K562 (cell line): ENCODE measurements around the gene LMTK2. TPM values are rescaled to one million over a fixed set of nuclear protein-coding genes. Genes with fewer than 3 reads are reported as not detected.

Experiments
- FOSL1 ChIP-seq: fragments of 200-800 bp; sonication (Bioruptor generic); conservative IDR thresholded peaks from 2 replicates; pipeline ENCODE4 v1.6.1; 2016; ENCODE audit warnings: missing genetic modification characterization, missing compliant biosample characterization
- FOXK2 ChIP-seq, 2 experiments: fragments of 450-650 bp; IDR thresholded peaks in 1 of 2; conservative IDR thresholded peaks in 1 of 2; 2 replicates each; pipeline ENCODE4 v1.6.1; 2016; ENCODE audit warnings: low read depth in 2 of 2, mild to moderate bottlenecking in 1 of 2
- FUS ChIP-seq: fragments of 200-400 bp; formaldehyde crosslinking; optimal IDR thresholded peaks from 2 replicates; pipeline ENCODE3; 2017; ENCODE audit warnings: low read depth, low read length
- ILF3 ChIP-seq: fragments of 450-650 bp; IDR thresholded peaks from 2 replicates; pipeline ENCODE4 v1.6.1; 2018; ENCODE audit warnings: antibody characterized with exemption, mild to moderate bottlenecking, moderate library complexity, borderline replicate concordance
- IRF9 ChIP-seq: fragments of 450-650 bp; IDR thresholded peaks from 2 replicates; pipeline ENCODE4 v1.6.1; 2016; ENCODE audit warnings: missing biosample characterization, missing genetic modification characterization
- MEIS2 ChIP-seq: fragments of 450-650 bp; IDR thresholded peaks from 2 replicates; pipeline ENCODE4 v1.6.1; 2014; ENCODE audit warnings: mild to moderate bottlenecking; ENCODE audit not compliant: partially characterized antibody
- NR4A1 ChIP-seq, 2 experiments: fragments of 250-450 bp in 1 of 2; fragments of 450-650 bp in 1 of 2; sonication (Bioruptor Pico) in 1 of 2; IDR thresholded peaks; 2 replicates each; pipeline versions ENCODE4 v1.4.0 to v1.6.1; 2016 to 2020; ENCODE audit warnings: mild to moderate bottlenecking in 2 of 2, missing compliant biosample characterization in 1 of 2, missing genetic modification characterization in 1 of 2, moderate library complexity in 1 of 2
- PKNOX1 ChIP-seq: fragments of 450-650 bp; IDR thresholded peaks from 2 replicates; pipeline ENCODE4 v1.6.1; 2016
- RFX1 ChIP-seq: fragments of 450-650 bp; IDR thresholded peaks from 2 replicates; pipeline ENCODE4 v1.6.1; 2016; ENCODE audit warnings: mild to moderate bottlenecking, moderate library complexity
- SMAD4 ChIP-seq: fragments of 250-450 bp; sonication (Bioruptor Pico); conservative IDR thresholded peaks from 2 replicates; pipeline ENCODE4 v1.8.0; 2021; ENCODE audit warnings: inconsistent platforms, mild to moderate bottlenecking, moderate library complexity
- SNAPC5 ChIP-seq: fragments of 250-450 bp; sonication (Bioruptor Pico); IDR thresholded peaks from 2 replicates; pipeline ENCODE4 v1.8.0; 2021; ENCODE audit warnings: moderate library complexity, mild to moderate bottlenecking, inconsistent platforms
- YBX1 ChIP-seq: fragments of 450-650 bp; IDR thresholded peaks from 2 replicates; pipeline ENCODE4 v1.7.1; 2016; ENCODE audit warnings: mild to moderate bottlenecking
- ZMIZ1 ChIP-seq, 2 experiments: fragments of 150-350 bp in 1 of 2; IDR thresholded peaks; 2 replicates each; pipeline ENCODE4 v1.6.1; 2012 to 2016; ENCODE audit warnings: low read depth in 2 of 2, low read length in 2 of 2, mild to moderate bottlenecking in 1 of 2, moderate library complexity in 1 of 2
- ZNF41 ChIP-seq: fragments of 250-450 bp; sonication (Bioruptor Pico); conservative IDR thresholded peaks from 2 replicates; pipeline ENCODE4 v1.4.0; 2020; ENCODE audit warnings: mild to moderate bottlenecking
- polyA plus RNA-seq, 8 experiments: library from polyadenylated mRNA; depleted of rRNA in 4 of 8; stranded (reverse) in 5 of 8; unstranded in 3 of 8; fragments of >200 nt; fragmentation: Nextera tagmentation in 2 of 8; fragmentation: Illumina TruSeq in 1 of 8; extraction: Ambion mirVana in 2 of 8; extraction: Trizol in 1 of 8; gene quantifications; 2 replicates each; pipeline versions ENCODE4 v1.2.1 to v1.2.3, GENCODE V29; 2011 to 2014; ENCODE audit warnings: inconsistent platforms in 1 of 8, missing spikeins in 1 of 8
- total RNA-seq, 7 experiments: library from RNA; depleted of rRNA in 6 of 7; stranded (reverse); fragments of >200 nt in 6 of 7; fragmentation: Illumina TruSeq in 2 of 7; extraction: Trizol in 2 of 7; gene quantifications; 2 replicates each; pipeline versions ENCODE4 v1.2.1 to v1.2.3, GENCODE V29; 2011 to 2021; ENCODE audit warnings: low replicate concordance in 1 of 7

The LMTK2 gene
- total and polyA plus RNA-seq, 9 of the 15 experiments (the other 6 are each of a cell fraction or from before 2014, with no cell fraction given) = 0.78 to 16.4 (median 6.3) TPM

GRCh38 chr7:98254951-98255610 is 148.4 kb downstream of the LMTK2 start (continued):
- TF ChIP-seq ZMIZ1 (IDR thresholded peaks at IDR 0.05; ENCODE audit: low read depth in 2 of 2, low read length in 2 of 2) = no peak
- no peak for TF ChIP-seq NR4A1 (CRISPR knock-in tag; IDR thresholded peaks at IDR 0.05)
- TF ChIP-seq NR4A1 (tag; IDR thresholded peaks at IDR 0.05) = 0 out of 2 replicates have a peak, but pooled peaks have one; percentile 59
- no peak for TF ChIP-seq FUS
- no peak for TF ChIP-seq YBX1
- 0 out of 2 replicates have a peak, but pooled peaks have one; percentile 21 for TF ChIP-seq FOSL1 (tag)
- TF ChIP-seq SNAPC5 (CRISPR knock-in tag) = no peak
- 0 out of 2 replicates have a peak, but pooled peaks have one; percentile 17 for TF ChIP-seq SMAD4 (CRISPR knock-in tag)
- TF ChIP-seq ZNF41 = no peak
- TF ChIP-seq ILF3 = no peak
- TF ChIP-seq IRF9 = 0 out of 2 replicates have a peak, but pooled peaks have one; percentile 14
- peak; percentile 20 to 49; a peak in 1 of 4 replicates for TF ChIP-seq FOXK2 (conservative IDR thresholded peaks at IDR 0.05 in 1 of 2, IDR thresholded peaks at IDR 0.05 in 1 of 2; ENCODE audit: low read depth in 2 of 2)
- peak; percentile 65 for TF ChIP-seq PKNOX1
- TF ChIP-seq RFX1 = peak; percentile 90
- peak; percentile 16 for TF ChIP-seq MEIS2
